GM21447 (cell line): ENCODE measurements around the gene LAMA1.

ENCODE experiments used
- ATAC-seq: cut with Tn5 transposase; IDR thresholded peaks from one replicate; pipeline ENCODE4 v1.9.1; 2021; ENCODE audit not compliant: unreplicated experiment

The LAMA1 gene

GRCh38 chr18:7062811-7063210 lies 54.8 kb downstream of the LAMA1 start:
- no peak for ATAC-seq

- ATAC-seq, result no peak
These were observed 55.4 kb downstream of the LAMA1 start for GRCh38 chr18:7062236-7062635.

- no peak for ATAC-seq
These were observed 58.3 kb downstream of the LAMA1 start for GRCh38 chr18:7059276-7059675.

- no peak for ATAC-seq
These were observed 61.6 kb downstream of the LAMA1 start for GRCh38 chr18:7056026-7056425.

- no peak for ATAC-seq
These were observed 67.6 kb downstream of the LAMA1 start for GRCh38 chr18:7049951-7050350.

GRCh38 chr18:7048081-7048480 lies 69.5 kb downstream of the LAMA1 start:
- ATAC-seq, result no peak

GRCh38 chr18:7047336-7047735 lies 70.3 kb downstream of the LAMA1 start:
- ATAC-seq, result no peak

GRCh38 chr18:7038330-7038851 lies 79.2 kb downstream of the LAMA1 start:
- no peak for ATAC-seq

GRCh38 chr18:7037470-7037869 lies 80.1 kb downstream of the LAMA1 start:
- ATAC-seq, result no peak

- no peak for ATAC-seq
These were observed 81.8 kb downstream of the LAMA1 start for GRCh38 chr18:7035807-7036206.

GRCh38 chr18:7034924-7035323 lies 82.7 kb downstream of the LAMA1 start:
- ATAC-seq, result no peak

GRCh38 chr18:7032537-7032936 lies 85.1 kb downstream of the LAMA1 start:
- no peak for ATAC-seq

GRCh38 chr18:7028625-7029024 lies 89.0 kb downstream of the LAMA1 start:
- no peak for ATAC-seq

GRCh38 chr18:7025194-7025593 lies 92.4 kb downstream of the LAMA1 start:
- no peak for ATAC-seq

- no peak for ATAC-seq
These were observed 94.0 kb downstream of the LAMA1 start for GRCh38 chr18:7023581-7023980.

GRCh38 chr18:7023063-7023580 lies 94.5 kb downstream of the LAMA1 start:
- no peak for ATAC-seq

GRCh38 chr18:7021994-7022840 lies 95.4 kb downstream of the LAMA1 start:
- no peak for ATAC-seq

GRCh38 chr18:7020995-7021777 lies 96.4 kb downstream of the LAMA1 start:
- no peak for ATAC-seq

- ATAC-seq, result no peak
These were observed 100.6 kb downstream of the LAMA1 start for GRCh38 chr18:7017013-7017412.

GRCh38 chr18:7011142-7011541 lies 106.5 kb downstream of the LAMA1 start:
- no peak for ATAC-seq

- ATAC-seq, result no peak
These were observed 113.6 kb downstream of the LAMA1 start for GRCh38 chr18:7004009-7004408.

- ATAC-seq, result no peak
These were observed 115.5 kb downstream of the LAMA1 start for GRCh38 chr18:7002107-7002506.
